NCI-H2227 (cell line): Measurements from ENCODE around the gene TOP3A.

Source experiments
- DNase-seq: peaks from one replicate; lab custom pipeline; 2025; ENCODE audit not compliant: unreplicated experiment; lab: John Stamatoyannopoulos, UW

TOP3A gene

GRCh38 chr17:18280766-18281371 is 33.9 kb downstream of the TOP3A start:
- DNase-seq = no peak

GRCh38 chr17:18280249-18280648 is 34.5 kb downstream of the TOP3A start:
- DNase-seq = no peak

- DNase-seq = no peak
These were observed 35.9 kb downstream of the TOP3A start for GRCh38 chr17:18278867-18279266.

- no peak for DNase-seq
These were observed 37.7 kb downstream of the TOP3A start for GRCh38 chr17:18277076-18277475.

GRCh38 chr17:18270046-18270931 is 44.5 kb downstream of the TOP3A start:
- DNase-seq = no peak

GRCh38 chr17:18267927-18268711 is 46.7 kb downstream of the TOP3A start:
- DNase-seq = peak; percentile 5

- DNase-seq = no peak
These were observed 47.4 kb downstream of the TOP3A start for GRCh38 chr17:18267366-18267765.

- DNase-seq = no peak
These were observed 50.7 kb downstream of the TOP3A start for GRCh38 chr17:18263885-18264682.

GRCh38 chr17:18262641-18263040 is 52.2 kb downstream of the TOP3A start:
- no peak for DNase-seq

GRCh38 chr17:18262111-18262510 is 52.7 kb downstream of the TOP3A start:
- DNase-seq = no peak

GRCh38 chr17:18261659-18262058 is 53.1 kb downstream of the TOP3A start:
- no peak for DNase-seq

- no peak for DNase-seq
These were observed 53.7 kb downstream of the TOP3A start for GRCh38 chr17:18261146-18261515.

GRCh38 chr17:18260332-18261145 is 54.3 kb downstream of the TOP3A start, which contains the start of gene MIEF2:
TSS of gene MIEF2 (plus strand) at chr17:18260662. CDS start at chr17:18262721, 2,059 bp downstream.
- DNase-seq = peak; percentile 92

GRCh38 chr17:18259621-18260331 is 55.0 kb downstream of the TOP3A start:
- no peak for DNase-seq

GRCh38 chr17:18258356-18259038 is 56.3 kb downstream of the TOP3A start, which contains the start of gene FLII:
TSS of gene FLII (minus strand) at chr17:18258738. CDS start at chr17:18258690, 48 bp downstream.
- peak; percentile 39 for DNase-seq

GRCh38 chr17:18257982-18258355 is 56.8 kb downstream of the TOP3A start:
- peak; percentile 25 for DNase-seq

GRCh38 chr17:18257268-18257981 is 57.4 kb downstream of the TOP3A start:
- DNase-seq = no peak

GRCh38 chr17:18256776-18257175 is 58.0 kb downstream of the TOP3A start:
- DNase-seq = no peak
